ENCODE data around the gene HSPA12A.

Gene HSPA12A

GRCh38 chr10:116687633-116688032, 54.7 kb downstream of the HSPA12A start:
- Histone ChIP-seq H3K4me1 (peaks cover 0 to 14% (median 4%) of the 10 kb centered on the region in 10 experiments; a peak in 8 of 20 replicates), H3K9me3 (replicated peaks in 1 of 11) (no peaks in the 10 kb centered on the region), H4K20me1 (no peaks in the 10 kb centered on the region), H3K27me3 (no peaks in the 10 kb centered on the region), H3K36me3 (no peaks in the 10 kb centered on the region), H3K9ac (no peak overlapping the region), H3K4me3 (no peak overlapping the region), H3K27ac (no peak overlapping the region), H3K4me2 (no peak overlapping the region)
- TF ChIP-seq Cebpa-rat (IDR thresholded peaks at IDR 0.05) = no peak

DNA sequence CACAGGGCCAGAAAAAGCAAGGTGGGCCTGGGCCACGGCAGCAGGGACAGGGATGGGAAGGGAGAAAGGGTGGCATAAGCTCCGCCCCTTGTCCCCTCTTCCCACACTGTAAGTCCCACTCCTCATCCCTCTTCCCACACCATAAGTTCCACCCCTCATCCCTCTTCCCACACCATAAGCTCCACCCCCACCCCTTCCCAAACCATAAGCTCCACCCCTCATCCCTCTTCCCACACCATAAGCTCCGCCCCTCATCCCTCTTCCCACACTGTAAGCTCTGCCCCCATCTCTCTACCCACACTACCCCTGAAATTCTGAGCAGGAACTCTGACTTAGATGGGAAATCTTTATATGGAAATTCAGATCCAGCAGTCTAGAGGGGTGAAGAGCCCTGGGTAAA, 55.7 kb downstream of the HSPA12A start:
- Histone ChIP-seq H3K4me3 (no peak overlapping the region), H3K27me3 (no peaks in the 10 kb centered on the region), H4K20me1 (no peaks in the 10 kb centered on the region), H3K9ac (no peak overlapping the region), H3K9me3 (replicated peaks in 1 of 11) (no peaks in the 10 kb centered on the region), H3K27ac (no peak overlapping the region), H3K4me2 (no peak overlapping the region), H3K4me1 (peaks cover 0 to 14% (median 4%) of the 10 kb centered on the region in 10 experiments; a peak in 9 of 20 replicates), H3K36me3 (no peaks in the 10 kb centered on the region)
- TF ChIP-seq Cebpa-rat (IDR thresholded peaks at IDR 0.05) = no peak

DNA sequence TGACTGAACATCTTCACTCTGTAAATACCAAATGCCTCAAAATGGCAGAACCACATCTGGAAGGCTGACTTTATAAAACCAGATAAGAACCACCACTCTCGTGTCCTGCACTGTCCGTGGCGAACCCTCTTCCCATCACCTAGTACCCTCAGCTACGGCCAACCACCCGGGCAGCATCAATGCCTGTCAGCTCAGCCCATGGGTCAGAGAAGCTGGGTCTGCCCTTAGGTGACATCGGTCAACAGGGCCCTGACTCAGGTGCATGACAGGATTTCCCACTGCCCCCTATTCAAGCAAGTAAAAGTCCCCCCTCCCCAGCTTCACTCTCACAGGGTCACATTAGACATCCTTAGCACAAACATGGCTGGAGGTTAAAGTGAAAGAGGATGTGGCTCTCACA, 56.6 kb downstream of the HSPA12A start:
- no peak for TF ChIP-seq Cebpa-rat (IDR thresholded peaks at IDR 0.05)
- no peaks in the 10 kb centered on the region for H3K36me3 ChIP-seq
- H4K20me1 ChIP-seq = no peaks in the 10 kb centered on the region
- no peak overlapping the region for H3K9ac ChIP-seq
- no peak overlapping the region for H3K4me2 ChIP-seq
- H3K27ac ChIP-seq = no peak overlapping the region
- H3K4me1 ChIP-seq = peaks cover 0 to 10% (median under 1%) of the 10 kb centered on the region in 10 experiments; a peak in 9 of 20 replicates
- no peaks in the 10 kb centered on the region for H3K9me3 ChIP-seq (replicated peaks in 1 of 11)
- H3K27me3 ChIP-seq = no peaks in the 10 kb centered on the region
- no peak overlapping the region for H3K4me3 ChIP-seq

GRCh38 chr10:116684781-116685180, 57.6 kb downstream of the HSPA12A start:
- Histone ChIP-seq H3K36me3 (no peaks in the 10 kb centered on the region), H3K9me3 (replicated peaks in 1 of 11) (no peaks in the 10 kb centered on the region), H3K27me3 (no peaks in the 10 kb centered on the region), H3K4me1 (peaks cover 0 to 4% (median 0%) of the 10 kb centered on the region in 10 experiments; a peak in 2 of 20 replicates), H3K9ac (no peak overlapping the region), H3K4me2 (no peak overlapping the region), H4K20me1 (no peaks in the 10 kb centered on the region), H3K4me3 (no peak overlapping the region), H3K27ac (no peak overlapping the region)
- TF ChIP-seq Cebpa-rat (IDR thresholded peaks at IDR 0.05) = no peak

DNA sequence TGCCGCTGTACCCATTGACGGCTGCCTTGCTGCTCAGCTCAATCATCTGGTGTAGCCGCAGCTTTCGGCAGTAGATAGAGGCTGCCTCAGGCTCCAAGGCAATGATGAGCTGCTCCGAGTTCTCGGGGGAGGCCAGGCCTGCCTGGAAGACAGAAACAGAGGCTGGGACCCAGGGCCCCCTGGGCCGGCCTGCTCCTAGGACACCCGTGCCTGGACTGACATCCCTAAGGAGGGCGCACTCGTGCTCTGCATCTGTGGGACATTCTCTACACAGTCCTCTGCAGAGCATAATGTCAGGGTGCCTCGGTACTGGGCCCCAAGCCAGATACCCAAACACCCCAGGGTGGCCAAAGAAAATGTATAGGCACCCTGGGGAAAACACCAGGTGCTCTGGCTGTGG, 58.5 kb downstream of the HSPA12A start:
- H3K4me1 ChIP-seq = peaks cover 0 to 4% (median 0%) of the 10 kb centered on the region in 10 experiments; a peak in 2 of 20 replicates
- no peak overlapping the region for H3K4me3 ChIP-seq
- no peaks in the 10 kb centered on the region for H3K36me3 ChIP-seq
- H3K27me3 ChIP-seq = no peaks in the 10 kb centered on the region
- no peak overlapping the region for H3K4me2 ChIP-seq
- H3K9ac ChIP-seq = no peak overlapping the region
- no peaks in the 10 kb centered on the region for H3K9me3 ChIP-seq (replicated peaks in 1 of 11)
- TF ChIP-seq Cebpa-rat (IDR thresholded peaks at IDR 0.05) = no peak
- H4K20me1 ChIP-seq = no peaks in the 10 kb centered on the region
- no peak overlapping the region for H3K27ac ChIP-seq

GRCh38 chr10:116683166-116683565, 59.2 kb downstream of the HSPA12A start:
- H3K9me3 ChIP-seq (replicated peaks in 1 of 11) = no peaks in the 10 kb centered on the region
- H3K27ac ChIP-seq = no peak overlapping the region
- TF ChIP-seq Cebpa-rat (IDR thresholded peaks at IDR 0.05) = no peak
- no peaks in the 10 kb centered on the region for H3K27me3 ChIP-seq
- H4K20me1 ChIP-seq = no peaks in the 10 kb centered on the region
- H3K9ac ChIP-seq = no peak overlapping the region
- peaks cover 0 to 4% (median 0%) of the 10 kb centered on the region in 10 experiments; a peak in 2 of 20 replicates for H3K4me1 ChIP-seq
- H3K4me3 ChIP-seq = no peak overlapping the region
- no peaks in the 10 kb centered on the region for H3K36me3 ChIP-seq
- H3K4me2 ChIP-seq = no peak overlapping the region

- Histone ChIP-seq H3K36me3 (no peaks in the 10 kb centered on the region), H3K4me1 (peaks cover 0 to 4% (median 0%) of the 10 kb centered on the region in 10 experiments; a peak in 2 of 20 replicates), H3K4me3 (no peak overlapping the region), H3K9me3 (replicated peaks in 1 of 11) (no peaks in the 10 kb centered on the region), H3K27me3 (no peaks in the 10 kb centered on the region), H3K27ac (no peak overlapping the region), H3K4me2 (no peak overlapping the region), H4K20me1 (no peaks in the 10 kb centered on the region; a peak in 1 of 22 replicates), H3K9ac (no peak overlapping the region)
- TF ChIP-seq Cebpa-rat (IDR thresholded peaks at IDR 0.05) = no peak
Measured at GRCh38 chr10:116679351-116679750, 63.0 kb downstream of the HSPA12A start.

- no peak for TF ChIP-seq Cebpa-rat (IDR thresholded peaks at IDR 0.05)
- no peak overlapping the region for H3K9ac ChIP-seq
- no peaks in the 10 kb centered on the region for H3K9me3 ChIP-seq (replicated peaks in 1 of 11)
- H3K27ac ChIP-seq = no peak overlapping the region
- H3K4me2 ChIP-seq = no peak overlapping the region
- H3K4me3 ChIP-seq = no peak overlapping the region
- H3K36me3 ChIP-seq = no peaks in the 10 kb centered on the region
- H4K20me1 ChIP-seq = no peaks in the 10 kb centered on the region; a peak in 1 of 22 replicates
- no peaks in the 10 kb centered on the region for H3K4me1 ChIP-seq
- H3K27me3 ChIP-seq = no peaks in the 10 kb centered on the region
Measured at GRCh38 chr10:116676633-116677032, 65.7 kb downstream of the HSPA12A start.

- Histone ChIP-seq H3K4me3 (no peak overlapping the region), H3K27me3 (no peaks in the 10 kb centered on the region), H3K36me3 (no peaks in the 10 kb centered on the region), H3K4me2 (no peak overlapping the region), H3K9me3 (replicated peaks in 1 of 11) (no peaks in the 10 kb centered on the region), H3K9ac (no peak overlapping the region), H3K27ac (no peak overlapping the region), H3K4me1 (no peaks in the 10 kb centered on the region), H4K20me1 (no peaks in the 10 kb centered on the region; a peak in 1 of 22 replicates)
- no peak for TF ChIP-seq Cebpa-rat (IDR thresholded peaks at IDR 0.05)
Measured at GRCh38 chr10:116676118-116676517, 66.2 kb downstream of the HSPA12A start.

DNA sequence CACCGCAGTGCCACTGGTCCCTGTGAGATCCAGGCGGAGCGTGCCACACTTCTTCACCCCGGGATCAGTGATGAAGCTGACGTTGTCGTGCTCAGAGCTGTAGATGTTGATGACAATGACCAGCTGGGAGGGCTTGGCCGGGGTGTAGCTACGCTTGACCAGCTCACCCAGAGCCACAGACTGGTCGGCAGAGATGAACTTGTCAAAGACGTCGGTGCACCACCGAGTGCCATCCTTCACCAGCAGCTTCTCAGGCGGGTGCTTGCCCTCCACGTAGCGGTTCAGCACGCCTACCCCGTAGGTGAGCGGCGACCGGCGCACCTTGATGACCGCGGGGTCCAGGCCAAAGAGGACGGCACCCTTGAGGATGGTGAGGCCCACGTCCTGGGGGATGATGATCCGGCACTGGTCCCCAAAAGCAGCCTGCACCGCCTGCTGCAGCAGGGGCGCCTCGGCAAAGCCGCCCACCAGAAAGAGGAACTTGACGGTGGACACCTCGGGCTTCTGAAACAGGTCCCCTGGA, 67.4 kb downstream of the HSPA12A start:
- Histone ChIP-seq H3K4me1 (no peaks in the 10 kb centered on the region), H4K20me1 (no peaks in the 10 kb centered on the region; a peak in 1 of 22 replicates), H3K36me3 (no peaks in the 10 kb centered on the region), H3K27me3 (no peaks in the 10 kb centered on the region), H3K9me3 (replicated peaks in 1 of 11) (no peaks in the 10 kb centered on the region), H3K9ac (no peak overlapping the region), H3K27ac (no peak overlapping the region), H3K4me2 (no peak overlapping the region), H3K4me3 (no peak overlapping the region)
- TF ChIP-seq Cebpa-rat (IDR thresholded peaks at IDR 0.05) = no peak

Measured in BLaER1 treated with 17β-estradiol and CSF1 and Interleukin-3, amounts not matched to agents 10 nM and 100 nM (cell line).